DLD1 (cell line): Measurements from ENCODE around the gene PAK2.
"Not testable (repeated sequence)": the region's sequence is repeated elsewhere in the genome, so short reads cannot be mapped to it uniquely, and the experiment has no call there.

Source experiments
- in situ Hi-C: cut with HindIII; loops from 2 replicates; pipeline ENCODE4 v1.10.0; 2017; ENCODE audit warnings: low sequenced_read_pairs

Gene PAK2

GRCh38 chr3:196842567-196843434 lies 103.1 kb downstream of the PAK2 start:
- in situ Hi-C loops: no loop called here

- in situ Hi-C loops: no loop called here
Observed at GRCh38 chr3:196843435-196844110, 103.9 kb downstream of the PAK2 start.

- in situ Hi-C loops: not testable (repeated sequence)
Observed at GRCh38 chr3:196844235-196845219, 104.9 kb downstream of the PAK2 start.

GRCh38 chr3:196848375-196848774 lies 108.7 kb downstream of the PAK2 start:
- in situ Hi-C loops: not testable (repeated sequence)

GRCh38 chr3:196849180-196849741 lies 109.6 kb downstream of the PAK2 start:
- in situ Hi-C loops: no loop called here

GRCh38 chr3:196863000-196863399 lies 123.3 kb downstream of the PAK2 start:
- in situ Hi-C loops: not testable (repeated sequence)

GRCh38 chr3:196867155-196867506 lies 127.5 kb downstream of the PAK2 start:
- in situ Hi-C loops: no loop called here

- in situ Hi-C loops: no loop called here
Observed at GRCh38 chr3:196867507-196868296, 128.0 kb downstream of the PAK2 start, which contains the start of gene SENP5. SENP5 (plus strand) TSS chr3:196867920; CDS start chr3:196885182, 17,262 bp downstream.

GRCh38 chr3:196868297-196868661 lies 128.6 kb downstream of the PAK2 start:
- in situ Hi-C loops: no loop called here

- in situ Hi-C loops: no loop called here
Observed at GRCh38 chr3:196872316-196872715, 132.7 kb downstream of the PAK2 start.

GRCh38 chr3:196874511-196875094 lies 134.9 kb downstream of the PAK2 start:
- in situ Hi-C loops: not testable (repeated sequence)

GRCh38 chr3:196875258-196875657 lies 135.6 kb downstream of the PAK2 start:
- in situ Hi-C loops: no loop called here
